Breast epithelium (tissue), 4 donors: Measurements from ENCODE around the gene ANKRD24. TPM values are rescaled to one million over a fixed set of nuclear protein-coding genes. Genes with fewer than 3 reads are reported as not detected.
A peak's percentile ranks its signal among the peaks of the same experiment; 100 is the strongest.
"Not testable (repeated sequence)": the region's sequence is repeated elsewhere in the genome, so short reads cannot be mapped to it uniquely, and the experiment has no call there.

Experiments
- DNase-seq, 2 donors: peaks; one replicate each; pipeline ENCODE4 v3.0.0-alpha.2; 2019; ENCODE audit warnings: low spot score in 2 of 2
- H3K27ac ChIP-seq, 2 donors: fragments of 200-600 bp; sonication (generic) in 1 of 2; one replicate each; pipeline ENCODE4 v1.5.1; 2016 to 2019; ENCODE audit warnings: mild to moderate bottlenecking in 1 of 2
- H3K27me3 ChIP-seq, 2 donors: fragments of 200-600 bp; sonication (generic) in 1 of 2; one replicate each; pipeline versions ENCODE4 v1.5.1 to v1.6.0; 2017 to 2019; ENCODE audit warnings: control low read depth in 1 of 2, mild to moderate bottlenecking in 1 of 2
- H3K36me3 ChIP-seq: fragments of 200-600 bp; one replicate; pipeline ENCODE4 v1.5.1; 2019
- H3K4me1 ChIP-seq, 2 donors: fragments of 200-600 bp; sonication (generic); one replicate each; pipeline ENCODE4 v1.5.1; 2016 to 2019; ENCODE audit warnings: control low read depth in 1 of 2
- H3K4me3 ChIP-seq, 3 donors: fragments of 200-600 bp; sonication (generic); 1 replicate in 2 of 3; 2 replicates in 1 of 3; pipeline ENCODE4 v1.5.1; 2016 to 2019; ENCODE audit warnings: mild to moderate bottlenecking in 3 of 3, moderate library complexity in 2 of 3
- H3K9me3 ChIP-seq, 2 donors: fragments of 200-600 bp; sonication (generic) in 1 of 2; one replicate each; pipeline ENCODE4 v1.5.1; 2016 to 2019; ENCODE audit warnings: control low read depth in 1 of 2
- CTCF ChIP-seq, 3 donors: fragments of 450-650 bp; IDR thresholded peaks; one replicate each; pipeline ENCODE4 v1.5.1; 2016 to 2017; ENCODE audit warnings: antibody characterized with exemption in 3 of 3, mild to moderate bottlenecking in 3 of 3, moderate library complexity in 3 of 3
- POLR2A ChIP-seq: fragments of 450-650 bp; IDR thresholded peaks from one replicate; pipeline ENCODE4 v1.6.1; 2016; ENCODE audit warnings: antibody characterized with exemption, mild to moderate bottlenecking, moderate library complexity
- POLR2AphosphoS5 ChIP-seq, 3 donors: sonication (generic); formaldehyde crosslinking; IDR thresholded peaks; one replicate each; pipeline ENCODE4 v1.6.1; 2017; ENCODE audit warnings: antibody characterized with exemption in 3 of 3
- intact Hi-C: fragments of 100-400 bp; cut with DNase I; formaldehyde crosslinking; loops from one replicate; pipeline ENCODE4 v1.15.1; 2023; ENCODE audit warnings: low total_unique reads
- total RNA-seq, 3 donors: library from RNA; depleted of rRNA; stranded (reverse); fragments of >200 nt; gene quantifications; one replicate each; pipeline ENCODE4 v1.1.0, GENCODE V29; 2016

The ANKRD24 gene
- total RNA-seq, 3 donors from 2014 or later = 0.80 to 3.2 (median 0.98) TPM

GRCh38 chr19:4229179-4229931 is 46.9 kb downstream of the ANKRD24 start, which contains the start of gene EBI3:
Gene EBI3 (plus strand): TSS chr19:4229523. CDS start chr19:4229551, 28 bp downstream.
- intact Hi-C loops = no loop called here
- peaks cover 5 to 48% of the 10 kb centered on the region in 2 donors for H3K27me3 ChIP-seq
- H3K4me3 ChIP-seq = peak within 1 kb of the TSS in 2 of 3 donors; percentile 7 to 23
- H3K27ac ChIP-seq = no peak within 1 kb of the TSS
- TF ChIP-seq CTCF (IDR thresholded peaks at IDR 0.05) (no peak), POLR2AphosphoS5 (IDR thresholded peaks at IDR 0.05) (no peak), POLR2A (no peak)
- DNase-seq = no peak
- H3K36me3 ChIP-seq = no peaks in the 10 kb centered on the region
- no peaks in the 10 kb centered on the region for H3K9me3 ChIP-seq
- H3K4me1 ChIP-seq = no peaks in the 10 kb centered on the region

GRCh38 chr19:4230237-4230636 is 47.7 kb downstream of the ANKRD24 start:
- not testable (repeated sequence) for DNase-seq
- peaks cover 5 to 48% of the 10 kb centered on the region in 2 donors for H3K27me3 ChIP-seq

GRCh38 chr19:4231521-4231920 is 49.0 kb downstream of the ANKRD24 start:
- DNase-seq, H3K9me3 ChIP-seq, intact Hi-C loops, H3K4me1 ChIP-seq, H3K36me3 ChIP-seq, H3K27ac ChIP-seq, H3K4me3 ChIP-seq: not testable (repeated sequence)
- peaks cover 5 to 49% of the 10 kb centered on the region in 2 donors for H3K27me3 ChIP-seq

More at GRCh38 chr19:4230237-4230636, 47.7 kb downstream of the ANKRD24 start:
- H3K9me3 ChIP-seq, H3K27ac ChIP-seq, H3K4me3 ChIP-seq, H3K4me1 ChIP-seq, intact Hi-C loops, H3K36me3 ChIP-seq: not testable (repeated sequence)

- intact Hi-C loops, H3K36me3 ChIP-seq, H3K4me3 ChIP-seq, DNase-seq, H3K4me1 ChIP-seq, H3K27ac ChIP-seq, H3K9me3 ChIP-seq: not testable (repeated sequence)
- H3K27me3 ChIP-seq = peaks cover 5 to 55% of the 10 kb centered on the region in 2 donors
These were observed 49.6 kb downstream of the ANKRD24 start for GRCh38 chr19:4232139-4232538.

- Histone ChIP-seq H3K27me3 (peaks cover 5 to 55% of the 10 kb centered on the region in 2 donors), H3K9me3 (no peaks in the 10 kb centered on the region), H3K36me3 (no peaks in the 10 kb centered on the region), H3K4me3 (no peak overlapping the region), H3K4me1 (no peaks in the 10 kb centered on the region), H3K27ac (no peak overlapping the region)
- no peak for TF ChIP-seq POLR2AphosphoS5 (IDR thresholded peaks at IDR 0.05)
- no peak for TF ChIP-seq CTCF (IDR thresholded peaks at IDR 0.05)
- no peak for TF ChIP-seq POLR2A
- intact Hi-C loops = no loop called here
- DNase-seq = no peak
These were observed 50.3 kb downstream of the ANKRD24 start for GRCh38 chr19:4232614-4233281.

GRCh38 chr19:4233282-4233853 is 50.9 kb downstream of the ANKRD24 start:
- TF ChIP-seq POLR2AphosphoS5 (IDR thresholded peaks at IDR 0.05) (no peak), CTCF (IDR thresholded peaks at IDR 0.05) (peak in 2 of 3 donors; percentile 28 to 38), POLR2A (no peak)
- H3K27ac ChIP-seq = no peak overlapping the region
- H3K9me3 ChIP-seq = no peaks in the 10 kb centered on the region
- H3K27me3 ChIP-seq = peaks cover 5 to 51% of the 10 kb centered on the region in 2 donors
- H3K36me3 ChIP-seq = no peaks in the 10 kb centered on the region
- intact Hi-C loops = no loop called here
- no peak for DNase-seq
- H3K4me3 ChIP-seq = no peak overlapping the region
- H3K4me1 ChIP-seq = no peaks in the 10 kb centered on the region
